ENCODE data around the gene HRK. TPM values are rescaled to one million over a fixed set of nuclear protein-coding genes. Genes with fewer than 3 reads are reported as not detected.

The HRK gene
- total and polyA plus RNA-seq, 9 donors, result 0.13 to 0.64 (median 0.29) TPM

GRCh38 chr12:116885491-116885890 is 4.2 kb upstream of the HRK start:
- no peak for DNase-seq
- H3K36me3 ChIP-seq (ENCODE audit: control insufficient read depth, insufficient read depth, low read length), result no peaks in the 10 kb centered on the region
- no peaks in the 10 kb centered on the region for H3K9me3 ChIP-seq (replicated peaks; ENCODE audit: control insufficient read depth, low read depth, low read length)
- 53% methylated on average over 2 of the region's 2 CpGs for WGBS (ENCODE audit: insufficient coverage)
- peaks cover 18% of the 10 kb centered on the region for H3K4me1 ChIP-seq (ENCODE audit: control insufficient read depth, insufficient read depth, low read length)
- H3K27me3 ChIP-seq (ENCODE audit: control insufficient read depth, insufficient read depth, low read length), result peaks cover 37% of the 10 kb centered on the region
- H3K27ac ChIP-seq (ENCODE audit: low read length), result no peak overlapping the region
- H3K4me3 ChIP-seq (ENCODE audit: low read length), result no peak overlapping the region

GRCh38 chr12:116884871-116885270 is 3.6 kb upstream of the HRK start:
- no CpG with 5 or more reads among the region's 3 CpGs for WGBS (ENCODE audit: insufficient coverage)
- Histone ChIP-seq H3K27ac (ENCODE audit: low read length) (no peak overlapping the region), H3K36me3 (ENCODE audit: control insufficient read depth, insufficient read depth, low read length) (no peaks in the 10 kb centered on the region), H3K27me3 (ENCODE audit: control insufficient read depth, insufficient read depth, low read length) (peaks cover 43% of the 10 kb centered on the region), H3K4me3 (ENCODE audit: low read length) (no peak overlapping the region), H3K9me3 (replicated peaks; ENCODE audit: control insufficient read depth, low read depth, low read length) (no peaks in the 10 kb centered on the region), H3K4me1 (ENCODE audit: control insufficient read depth, insufficient read depth, low read length) (peaks cover 25% of the 10 kb centered on the region)
- DNase-seq, result no peak

GRCh38 chr12:116882742-116883141 is 1.5 kb upstream of the HRK start:
- Histone ChIP-seq H3K4me3 (ENCODE audit: low read length) (no peak overlapping the region), H3K27ac (ENCODE audit: low read length) (no peak overlapping the region), H3K36me3 (ENCODE audit: control insufficient read depth, insufficient read depth, low read length) (no peaks in the 10 kb centered on the region), H3K4me1 (ENCODE audit: control insufficient read depth, insufficient read depth, low read length) (peaks cover 43% of the 10 kb centered on the region), H3K27me3 (ENCODE audit: control insufficient read depth, insufficient read depth, low read length) (peaks cover 64% of the 10 kb centered on the region), H3K9me3 (replicated peaks; ENCODE audit: control insufficient read depth, low read depth, low read length) (no peaks in the 10 kb centered on the region)
- peak; percentile 61 for DNase-seq
- no CpG with 5 or more reads among the region's 6 CpGs for WGBS (ENCODE audit: insufficient coverage)

- no peak for DNase-seq
- Histone ChIP-seq H3K27me3 (ENCODE audit: control insufficient read depth, insufficient read depth, low read length) (peaks cover 72% of the 10 kb centered on the region), H3K9me3 (replicated peaks; ENCODE audit: control insufficient read depth, low read depth, low read length) (no peaks in the 10 kb centered on the region), H3K27ac (ENCODE audit: low read length) (no peak overlapping the region), H3K36me3 (ENCODE audit: control insufficient read depth, insufficient read depth, low read length) (no peaks in the 10 kb centered on the region), H3K4me3 (ENCODE audit: low read length) (peak overlapping the region; percentile 27), H3K4me1 (ENCODE audit: control insufficient read depth, insufficient read depth, low read length) (peaks cover 43% of the 10 kb centered on the region)
- WGBS (ENCODE audit: insufficient coverage), result 2% methylated on average over 14 of the region's 29 CpGs
Measured at GRCh38 chr12:116881877-116882507, 751 bp upstream of the HRK start.

- peak overlapping the region; percentile 27 for H3K4me3 ChIP-seq (ENCODE audit: low read length)
- H3K27ac ChIP-seq (ENCODE audit: low read length), result no peak overlapping the region
- DNase-seq, result peak; percentile 54
- H3K36me3 ChIP-seq (ENCODE audit: control insufficient read depth, insufficient read depth, low read length), result no peaks in the 10 kb centered on the region
- WGBS (ENCODE audit: insufficient coverage), result under 1% methylated on average over 65 of the region's 65 CpGs
- H3K4me1 ChIP-seq (ENCODE audit: control insufficient read depth, insufficient read depth, low read length), result peaks cover 51% of the 10 kb centered on the region
- peaks cover 81% of the 10 kb centered on the region for H3K27me3 ChIP-seq (ENCODE audit: control insufficient read depth, insufficient read depth, low read length)
- no peaks in the 10 kb centered on the region for H3K9me3 ChIP-seq (replicated peaks; ENCODE audit: control insufficient read depth, low read depth, low read length)
Measured at GRCh38 chr12:116880817-116881324, 370 bp downstream of the HRK start.

- DNase-seq, result no peak
- H3K4me1 ChIP-seq (ENCODE audit: control insufficient read depth, insufficient read depth, low read length), result peaks cover 54% of the 10 kb centered on the region
- H3K27me3 ChIP-seq (ENCODE audit: control insufficient read depth, insufficient read depth, low read length), result peaks cover 81% of the 10 kb centered on the region
- WGBS (ENCODE audit: insufficient coverage), result 1% methylated on average over 10 of the region's 21 CpGs
- H3K36me3 ChIP-seq (ENCODE audit: control insufficient read depth, insufficient read depth, low read length), result no peaks in the 10 kb centered on the region
- peak overlapping the region; percentile 11 for H3K4me3 ChIP-seq (ENCODE audit: low read length)
- no peaks in the 10 kb centered on the region for H3K9me3 ChIP-seq (replicated peaks; ENCODE audit: control insufficient read depth, low read depth, low read length)
- no peak overlapping the region for H3K27ac ChIP-seq (ENCODE audit: low read length)
Measured at GRCh38 chr12:116880213-116880816, 926 bp downstream of the HRK start.

GRCh38 chr12:116879509-116880212 is 1.6 kb downstream of the HRK start:
- no peak for DNase-seq
- Histone ChIP-seq H3K27ac (ENCODE audit: low read length) (no peak overlapping the region), H3K9me3 (replicated peaks; ENCODE audit: control insufficient read depth, low read depth, low read length) (peaks cover 1% of the 10 kb centered on the region), H3K27me3 (ENCODE audit: control insufficient read depth, insufficient read depth, low read length) (peaks cover 79% of the 10 kb centered on the region), H3K4me3 (ENCODE audit: low read length) (no peak overlapping the region), H3K36me3 (ENCODE audit: control insufficient read depth, insufficient read depth, low read length) (no peaks in the 10 kb centered on the region), H3K4me1 (ENCODE audit: control insufficient read depth, insufficient read depth, low read length) (peaks cover 54% of the 10 kb centered on the region)
- WGBS (ENCODE audit: insufficient coverage), result under 1% methylated on average over 52 of the region's 52 CpGs

GRCh38 chr12:116878567-116879508 is 2.4 kb downstream of the HRK start:
- Histone ChIP-seq H3K27me3 (ENCODE audit: control insufficient read depth, insufficient read depth, low read length) (peaks cover 78% of the 10 kb centered on the region), H3K27ac (ENCODE audit: low read length) (no peak overlapping the region), H3K4me1 (ENCODE audit: control insufficient read depth, insufficient read depth, low read length) (peaks cover 54% of the 10 kb centered on the region), H3K9me3 (replicated peaks; ENCODE audit: control insufficient read depth, low read depth, low read length) (peaks cover 5% of the 10 kb centered on the region), H3K36me3 (ENCODE audit: control insufficient read depth, insufficient read depth, low read length) (no peaks in the 10 kb centered on the region), H3K4me3 (ENCODE audit: low read length) (peak overlapping the region; percentile 25)
- 1% methylated on average over 40 of the region's 55 CpGs for WGBS (ENCODE audit: insufficient coverage)
- DNase-seq, result no peak

- Histone ChIP-seq H3K4me3 (ENCODE audit: low read length) (no peak overlapping the region), H3K27ac (ENCODE audit: low read length) (no peak overlapping the region), H3K36me3 (ENCODE audit: control insufficient read depth, insufficient read depth, low read length) (no peaks in the 10 kb centered on the region), H3K27me3 (ENCODE audit: control insufficient read depth, insufficient read depth, low read length) (peaks cover 59% of the 10 kb centered on the region), H3K4me1 (ENCODE audit: control insufficient read depth, insufficient read depth, low read length) (peaks cover 37% of the 10 kb centered on the region), H3K9me3 (replicated peaks; ENCODE audit: control insufficient read depth, low read depth, low read length) (peaks cover 5% of the 10 kb centered on the region)
- DNase-seq, result peak; percentile 91
- under 1% methylated on average over 12 of the region's 19 CpGs for WGBS (ENCODE audit: insufficient coverage)
Measured at GRCh38 chr12:116876151-116876869, 4.9 kb downstream of the HRK start.
